Camera-type eye (tissue), 1 donor: ENCODE data around the gene TMEM97. TPM values are rescaled to one million over a fixed set of nuclear protein-coding genes. Genes with fewer than 3 reads are reported as not detected.

Source experiments
- total RNA-seq: library from RNA; depleted of rRNA; stranded (reverse); fragments of >200 nt; gene quantifications from one replicate; pipeline ENCODE4 v1.2.3, GENCODE V29; 2014

Gene TMEM97
- 18.7 TPM for total RNA-seq

GRCh38 chr17:28318759-28319597, at the start of gene TMEM97:
TMEM97 (plus strand) TSS chr17:28319200; CDS start chr17:28319240, 40 bp downstream.

DNA sequence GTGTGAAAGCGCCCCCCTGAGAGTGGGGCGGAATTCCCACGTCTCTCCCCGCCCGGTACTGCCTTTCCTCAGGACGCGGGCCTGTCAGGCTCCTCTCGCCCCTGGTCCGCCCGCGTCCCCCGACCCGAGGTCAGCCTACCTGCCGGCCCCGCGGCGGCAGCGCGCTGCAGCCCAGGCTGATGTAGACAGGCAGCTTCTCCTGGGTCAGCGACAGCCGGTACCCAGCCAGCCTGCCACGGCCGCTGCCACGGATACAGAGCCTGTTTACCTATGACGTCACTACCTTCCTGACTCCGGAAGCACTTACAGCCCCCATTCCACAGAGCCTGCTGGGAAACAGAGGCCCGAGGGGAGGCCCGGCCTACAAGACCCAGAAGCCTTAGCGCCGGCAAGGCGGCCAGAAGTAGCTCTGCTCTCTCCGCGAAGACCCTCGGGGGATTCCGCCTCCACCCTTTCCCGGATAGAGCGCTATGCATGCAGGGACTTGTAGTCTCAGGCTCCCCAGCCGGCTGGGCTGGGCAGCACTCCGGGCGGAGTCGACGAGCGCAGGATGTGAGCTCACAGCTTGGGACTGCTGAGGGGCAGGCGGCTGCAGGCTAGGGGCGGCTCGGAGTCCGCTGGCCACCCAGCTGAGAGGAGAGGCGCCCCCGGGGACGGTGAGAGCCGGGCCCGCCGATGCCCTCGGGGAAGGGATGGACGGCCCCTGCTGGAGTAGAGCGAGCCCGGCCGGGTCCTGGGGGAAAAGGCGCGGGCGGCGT, 16.4 kb downstream of the TMEM97 start, which contains the start of the genes IFT20 and TNFAIP1:
Gene IFT20, minus strand, starts transcription at position 272 of the 758 bp plus-strand sequence. CDS start 3,487 bp downstream, outside the sequence.
Gene TNFAIP1, plus strand, starts transcription at position 561 of the 758 bp plus-strand sequence. CDS start 3,761 bp downstream, outside the sequence.

GRCh38 chr17:28357061-28357900, 38.3 kb downstream of the TMEM97 start, which contains the start of gene POLDIP2:
POLDIP2 (minus strand) TSS chr17:28357527; CDS start chr17:28357448, 79 bp downstream.

DNA sequence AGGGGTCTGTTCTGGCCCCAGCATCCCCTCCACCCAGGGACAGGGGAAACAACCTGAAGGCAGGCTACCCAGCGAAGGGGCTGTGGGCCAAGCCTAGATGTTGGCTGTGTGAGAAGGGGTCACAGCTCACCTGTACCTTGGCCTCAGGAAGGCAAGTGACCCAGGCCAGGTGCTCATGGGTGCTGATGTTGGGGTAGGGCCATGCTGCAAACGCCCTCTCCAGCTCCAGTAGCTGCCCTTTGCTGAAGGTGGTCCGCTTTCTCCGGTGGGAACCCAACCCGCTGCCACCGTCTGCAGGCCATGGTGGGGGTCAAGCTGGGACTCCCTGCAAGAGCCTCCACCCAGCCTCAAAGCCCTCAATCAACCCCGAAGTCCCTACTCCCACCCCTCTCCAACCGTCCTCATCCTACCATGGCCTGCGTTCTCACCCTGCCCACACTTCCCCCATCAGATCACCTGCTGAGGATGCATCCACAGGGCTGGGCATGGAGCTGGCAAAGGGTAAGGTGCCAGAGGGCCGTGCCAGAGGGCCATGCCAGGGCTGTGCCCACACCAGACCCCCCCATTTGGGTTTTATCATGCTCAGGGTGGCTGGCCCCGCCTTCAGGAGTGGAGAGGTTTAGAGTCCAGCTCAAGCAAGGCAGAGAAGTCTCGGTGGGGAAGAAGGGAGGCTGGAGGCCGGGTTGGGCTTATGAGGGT, 45.8 kb downstream of the TMEM97 start, which contains the start of gene SEBOX:
Gene SEBOX, minus strand, starts transcription at position 535 of the 699 bp plus-strand sequence. Its CDS starts 48 bp downstream, at position 487.

GRCh38 chr17:28370035-28370743, 51.2 kb downstream of the TMEM97 start, which contains the start of gene VTN:
VTN (minus strand) TSS chr17:28370307; CDS start chr17:28370203, 104 bp downstream.

DNA sequence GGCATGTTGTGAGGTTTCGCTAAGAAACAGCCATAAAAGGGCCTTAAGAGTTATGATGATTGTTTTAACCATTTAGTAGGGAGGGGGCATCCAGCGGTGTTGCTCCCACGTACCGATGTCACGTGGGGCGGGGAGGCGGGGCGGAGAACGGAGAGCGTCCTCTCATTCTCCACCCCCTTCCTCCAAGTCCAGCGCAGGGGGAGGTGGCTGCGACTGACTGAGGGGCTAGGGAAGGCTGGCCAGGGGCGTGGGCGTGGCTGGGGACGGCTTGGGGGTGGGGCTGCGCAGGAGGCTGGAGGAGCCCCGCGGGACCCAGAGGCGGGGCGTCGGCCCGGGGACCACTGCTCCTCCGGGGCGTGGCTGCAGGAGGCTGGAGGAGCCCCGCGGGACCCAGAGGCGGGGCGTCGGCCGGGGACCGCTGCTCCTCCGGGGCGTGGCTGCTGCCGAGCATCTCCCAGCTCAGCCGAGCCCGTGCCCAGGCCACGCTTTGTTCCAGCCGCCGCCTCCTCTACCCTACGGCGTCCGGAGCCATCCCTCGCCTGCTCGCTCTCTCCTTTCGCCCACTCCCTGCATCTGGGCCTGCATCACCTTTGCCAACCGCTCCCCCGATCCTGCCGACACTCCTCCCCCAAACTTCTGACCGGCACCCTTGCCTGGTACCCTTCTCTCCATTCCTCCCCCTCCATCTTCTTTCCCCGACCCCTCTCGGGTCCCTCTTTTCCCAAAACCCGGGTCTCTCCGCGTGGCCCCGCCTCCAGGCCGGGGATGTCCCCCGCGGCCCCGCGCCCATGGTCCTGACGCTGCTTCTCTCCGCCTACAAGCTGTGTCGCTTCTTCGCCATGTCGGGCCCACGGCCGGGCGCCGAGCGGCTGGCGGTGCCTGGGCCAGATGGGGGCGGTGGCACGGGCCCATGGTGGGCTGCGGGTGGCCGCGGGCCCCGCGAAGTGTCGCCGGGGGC, 52.5 kb downstream of the TMEM97 start, which contains the start of gene SARM1:
Gene SARM1, plus strand, starts transcription at position 450 of the 958 bp plus-strand sequence. Its CDS starts 339 bp downstream, at position 789.

Other genes with a start within 250 kb of the TMEM97 start
- gene IFT20, start 16.3 kb downstream of the TMEM97 start, total RNA-seq: 59.0 TPM
- 30.8 TPM for gene TNFAIP1, start 16.6 kb downstream of the TMEM97 start, total RNA-seq
- gene POLDIP2, start 38.3 kb downstream of the TMEM97 start, total RNA-seq: 52.9 TPM
- gene SEBOX, start 46.0 kb downstream of the TMEM97 start, total RNA-seq: not detected
- gene VTN, start 51.1 kb downstream of the TMEM97 start, total RNA-seq: 7.7 TPM
- 33.6 TPM for gene SARM1, start 52.5 kb downstream of the TMEM97 start, total RNA-seq
- gene SLC46A1, start 87.0 kb downstream of the TMEM97 start, total RNA-seq: 21.6 TPM
- 1.3 TPM for gene SLC13A2, start 154.4 kb downstream of the TMEM97 start, total RNA-seq
- gene FOXN1, start 187.1 kb downstream of the TMEM97 start, total RNA-seq: not detected
- gene UNC119, start 233.4 kb downstream of the TMEM97 start, total RNA-seq: 288 TPM